ENCODE results near the gene AZU1. TPM values are rescaled to one million over a fixed set of nuclear protein-coding genes. Genes with fewer than 3 reads are reported as not detected.

Gene AZU1
- total and polyA plus RNA-seq, 2 of the 8 experiments (the other 6 are each of a cell fraction or from before 2014, with no cell fraction given), result 0.80 to 1.3 TPM

DNA sequence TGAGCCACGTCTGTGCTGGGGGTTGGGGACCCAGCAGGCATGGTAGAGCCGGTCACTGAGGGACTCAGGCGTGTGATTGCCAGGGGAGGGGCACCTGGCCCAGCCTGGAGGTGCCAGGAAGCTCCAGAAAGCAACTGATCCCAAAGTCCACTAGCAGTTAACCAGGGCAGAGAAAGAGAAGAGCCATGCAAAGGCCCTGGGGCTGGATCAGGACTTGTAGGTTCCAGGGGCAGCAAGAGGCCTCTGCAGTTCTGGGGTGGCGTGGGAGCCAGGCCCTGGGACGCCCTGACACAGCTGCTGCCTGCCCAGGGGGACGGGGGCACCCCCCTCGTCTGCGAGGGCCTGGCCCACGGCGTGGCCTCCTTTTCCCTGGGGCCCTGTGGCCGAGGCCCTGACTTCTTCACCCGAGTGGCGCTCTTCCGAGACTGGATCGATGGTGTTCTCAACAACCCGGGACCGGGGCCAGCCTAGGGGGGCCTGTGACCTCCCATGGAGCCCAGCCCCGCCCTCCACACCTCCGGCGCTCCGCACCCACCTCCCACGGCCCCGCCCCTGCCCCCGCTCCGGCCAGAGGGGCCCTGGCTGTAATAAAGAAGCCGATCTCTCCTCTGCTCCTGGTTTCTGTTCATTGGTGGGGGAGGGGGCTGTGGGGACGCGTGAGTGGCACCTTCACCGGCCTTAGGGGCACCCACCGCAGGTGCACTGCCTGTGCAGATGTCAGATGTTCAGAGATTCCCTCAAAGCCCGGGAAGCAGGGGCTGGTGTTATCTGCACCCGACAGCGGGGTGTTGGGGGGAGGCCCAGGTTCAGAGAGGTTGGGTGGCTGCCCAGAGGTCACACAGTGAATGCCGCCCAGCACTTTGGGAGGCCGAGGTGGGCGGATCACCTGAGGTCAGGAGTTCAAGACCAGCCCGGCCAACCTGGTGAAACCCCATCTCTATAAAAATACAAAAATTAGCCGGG, 4.1 kb downstream of the AZU1 start (continued):
- TF ChIP-seq, protein P1, sequence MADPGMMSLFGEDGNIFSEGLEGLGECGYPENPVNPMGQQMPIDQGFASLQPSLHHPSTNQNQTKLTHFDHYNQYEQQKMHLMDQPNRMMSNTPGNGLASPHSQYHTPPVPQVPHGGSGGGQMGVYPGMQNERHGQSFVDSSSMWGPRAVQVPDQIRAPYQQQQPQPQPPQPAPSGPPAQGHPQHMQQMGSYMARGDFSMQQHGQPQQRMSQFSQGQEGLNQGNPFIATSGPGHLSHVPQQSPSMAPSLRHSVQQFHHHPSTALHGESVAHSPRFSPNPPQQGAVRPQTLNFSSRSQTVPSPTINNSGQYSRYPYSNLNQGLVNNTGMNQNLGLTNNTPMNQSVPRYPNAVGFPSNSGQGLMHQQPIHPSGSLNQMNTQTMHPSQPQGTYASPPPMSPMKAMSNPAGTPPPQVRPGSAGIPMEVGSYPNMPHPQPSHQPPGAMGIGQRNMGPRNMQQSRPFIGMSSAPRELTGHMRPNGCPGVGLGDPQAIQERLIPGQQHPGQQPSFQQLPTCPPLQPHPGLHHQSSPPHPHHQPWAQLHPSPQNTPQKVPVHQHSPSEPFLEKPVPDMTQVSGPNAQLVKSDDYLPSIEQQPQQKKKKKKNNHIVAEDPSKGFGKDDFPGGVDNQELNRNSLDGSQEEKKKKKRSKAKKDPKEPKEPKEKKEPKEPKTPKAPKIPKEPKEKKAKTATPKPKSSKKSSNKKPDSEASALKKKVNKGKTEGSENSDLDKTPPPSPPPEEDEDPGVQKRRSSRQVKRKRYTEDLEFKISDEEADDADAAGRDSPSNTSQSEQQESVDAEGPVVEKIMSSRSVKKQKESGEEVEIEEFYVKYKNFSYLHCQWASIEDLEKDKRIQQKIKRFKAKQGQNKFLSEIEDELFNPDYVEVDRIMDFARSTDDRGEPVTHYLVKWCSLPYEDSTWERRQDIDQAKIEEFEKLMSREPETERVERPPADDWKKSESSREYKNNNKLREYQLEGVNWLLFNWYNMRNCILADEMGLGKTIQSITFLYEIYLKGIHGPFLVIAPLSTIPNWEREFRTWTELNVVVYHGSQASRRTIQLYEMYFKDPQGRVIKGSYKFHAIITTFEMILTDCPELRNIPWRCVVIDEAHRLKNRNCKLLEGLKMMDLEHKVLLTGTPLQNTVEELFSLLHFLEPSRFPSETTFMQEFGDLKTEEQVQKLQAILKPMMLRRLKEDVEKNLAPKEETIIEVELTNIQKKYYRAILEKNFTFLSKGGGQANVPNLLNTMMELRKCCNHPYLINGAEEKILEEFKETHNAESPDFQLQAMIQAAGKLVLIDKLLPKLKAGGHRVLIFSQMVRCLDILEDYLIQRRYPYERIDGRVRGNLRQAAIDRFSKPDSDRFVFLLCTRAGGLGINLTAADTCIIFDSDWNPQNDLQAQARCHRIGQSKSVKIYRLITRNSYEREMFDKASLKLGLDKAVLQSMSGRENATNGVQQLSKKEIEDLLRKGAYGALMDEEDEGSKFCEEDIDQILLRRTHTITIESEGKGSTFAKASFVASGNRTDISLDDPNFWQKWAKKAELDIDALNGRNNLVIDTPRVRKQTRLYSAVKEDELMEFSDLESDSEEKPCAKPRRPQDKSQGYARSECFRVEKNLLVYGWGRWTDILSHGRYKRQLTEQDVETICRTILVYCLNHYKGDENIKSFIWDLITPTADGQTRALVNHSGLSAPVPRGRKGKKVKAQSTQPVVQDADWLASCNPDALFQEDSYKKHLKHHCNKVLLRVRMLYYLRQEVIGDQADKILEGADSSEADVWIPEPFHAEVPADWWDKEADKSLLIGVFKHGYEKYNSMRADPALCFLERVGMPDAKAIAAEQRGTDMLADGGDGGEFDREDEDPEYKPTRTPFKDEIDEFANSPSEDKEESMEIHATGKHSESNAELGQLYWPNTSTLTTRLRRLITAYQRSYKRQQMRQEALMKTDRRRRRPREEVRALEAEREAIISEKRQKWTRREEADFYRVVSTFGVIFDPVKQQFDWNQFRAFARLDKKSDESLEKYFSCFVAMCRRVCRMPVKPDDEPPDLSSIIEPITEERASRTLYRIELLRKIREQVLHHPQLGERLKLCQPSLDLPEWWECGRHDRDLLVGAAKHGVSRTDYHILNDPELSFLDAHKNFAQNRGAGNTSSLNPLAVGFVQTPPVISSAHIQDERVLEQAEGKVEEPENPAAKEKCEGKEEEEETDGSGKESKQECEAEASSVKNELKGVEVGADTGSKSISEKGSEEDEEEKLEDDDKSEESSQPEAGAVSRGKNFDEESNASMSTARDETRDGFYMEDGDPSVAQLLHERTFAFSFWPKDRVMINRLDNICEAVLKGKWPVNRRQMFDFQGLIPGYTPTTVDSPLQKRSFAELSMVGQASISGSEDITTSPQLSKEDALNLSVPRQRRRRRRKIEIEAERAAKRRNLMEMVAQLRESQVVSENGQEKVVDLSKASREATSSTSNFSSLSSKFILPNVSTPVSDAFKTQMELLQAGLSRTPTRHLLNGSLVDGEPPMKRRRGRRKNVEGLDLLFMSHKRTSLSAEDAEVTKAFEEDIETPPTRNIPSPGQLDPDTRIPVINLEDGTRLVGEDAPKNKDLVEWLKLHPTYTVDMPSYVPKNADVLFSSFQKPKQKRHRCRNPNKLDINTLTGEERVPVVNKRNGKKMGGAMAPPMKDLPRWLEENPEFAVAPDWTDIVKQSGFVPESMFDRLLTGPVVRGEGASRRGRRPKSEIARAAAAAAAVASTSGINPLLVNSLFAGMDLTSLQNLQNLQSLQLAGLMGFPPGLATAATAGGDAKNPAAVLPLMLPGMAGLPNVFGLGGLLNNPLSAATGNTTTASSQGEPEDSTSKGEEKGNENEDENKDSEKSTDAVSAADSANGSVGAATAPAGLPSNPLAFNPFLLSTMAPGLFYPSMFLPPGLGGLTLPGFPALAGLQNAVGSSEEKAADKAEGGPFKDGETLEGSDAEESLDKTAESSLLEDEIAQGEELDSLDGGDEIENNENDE (IDR thresholded peaks at IDR 0.05; ENCODE audit: insufficient replicate concordance, low read length), result no peak
- TF ChIP-seq CHD1 (IDR thresholded peaks at IDR 0.05; ENCODE audit: low read depth, low read length) (no peak), RXRA (IDR thresholded peaks at IDR 0.05; ENCODE audit: insufficient read depth, low read depth, low read length) (no peak), SP1 (IDR thresholded peaks at IDR 0.05; ENCODE audit: low read depth, low read length) (no peak), GTF2F1 (IDR thresholded peaks at IDR 0.05; ENCODE audit: borderline replicate concordance, low read depth, low read length) (no peak), GABPA (IDR thresholded peaks at IDR 0.05; ENCODE audit: borderline replicate concordance, insufficient read depth, low read length) (no peak)
